Activated T-cell treated with anti-CD3 and anti-CD28 coated beads, Interleukin-2, amount 50 U/mL, for 48 hours (primary cell): ENCODE data around the gene CRIP1.

ENCODE experiments used
- DNase-seq, 2 experiments: peaks; one replicate each; pipeline ENCODE4 v3.0.0-alpha.2; 2020

The CRIP1 gene

DNA sequence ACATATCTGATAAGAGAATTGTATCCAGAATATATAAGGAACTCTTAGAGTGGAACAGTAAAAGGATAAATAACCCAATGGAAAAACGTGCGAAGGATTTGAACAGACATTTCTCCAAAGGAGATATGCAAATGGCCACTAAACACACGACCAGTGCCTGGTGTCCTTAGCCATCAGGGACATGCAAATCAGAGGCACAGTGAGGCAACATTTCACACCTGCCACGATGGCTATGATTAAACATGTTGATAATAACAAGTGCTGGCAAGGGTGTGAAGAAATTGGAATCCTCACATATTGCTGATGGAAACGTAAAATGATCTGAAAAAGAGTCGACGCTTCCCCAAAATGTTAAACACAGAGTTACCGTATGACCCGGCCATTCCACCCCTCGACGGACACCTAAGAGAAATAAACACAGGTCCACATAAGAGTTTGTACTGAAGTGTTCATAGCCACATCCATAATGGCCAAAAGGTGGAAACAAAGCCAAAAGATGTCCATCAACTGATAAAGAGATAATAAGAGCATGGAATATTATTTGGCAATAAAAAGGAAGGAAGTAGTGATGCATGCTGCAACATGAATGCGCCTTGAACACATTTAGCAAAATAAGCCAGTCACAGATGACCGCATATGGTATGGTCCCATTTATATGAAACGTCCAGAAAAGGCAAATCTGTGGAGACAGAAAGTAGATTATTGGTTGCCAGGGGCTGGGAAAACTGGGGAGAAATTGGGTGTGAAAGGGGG, 33.4 kb downstream of the CRIP1 start:
- DNase-seq = no peak

DNA sequence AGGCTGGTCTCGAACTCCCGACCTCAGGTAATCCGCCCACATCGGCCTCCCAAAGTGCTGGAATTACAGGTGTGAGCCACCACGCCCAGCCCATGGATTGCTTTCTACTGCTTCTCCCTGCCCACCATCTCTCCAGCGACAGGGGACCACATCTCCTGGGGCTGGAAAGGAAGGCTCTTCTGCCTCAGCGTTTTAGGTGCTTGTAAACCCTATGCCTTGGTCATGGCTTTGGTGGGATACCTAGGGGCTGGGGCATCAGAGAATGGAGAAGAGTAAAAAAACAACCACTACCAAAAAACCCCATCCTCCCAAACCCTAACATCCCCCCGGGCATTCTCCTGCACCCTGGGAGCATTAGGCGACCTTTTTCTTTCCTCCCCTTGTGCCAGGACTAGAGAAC, 38.6 kb downstream of the CRIP1 start:
- DNase-seq = no peak

DNA sequence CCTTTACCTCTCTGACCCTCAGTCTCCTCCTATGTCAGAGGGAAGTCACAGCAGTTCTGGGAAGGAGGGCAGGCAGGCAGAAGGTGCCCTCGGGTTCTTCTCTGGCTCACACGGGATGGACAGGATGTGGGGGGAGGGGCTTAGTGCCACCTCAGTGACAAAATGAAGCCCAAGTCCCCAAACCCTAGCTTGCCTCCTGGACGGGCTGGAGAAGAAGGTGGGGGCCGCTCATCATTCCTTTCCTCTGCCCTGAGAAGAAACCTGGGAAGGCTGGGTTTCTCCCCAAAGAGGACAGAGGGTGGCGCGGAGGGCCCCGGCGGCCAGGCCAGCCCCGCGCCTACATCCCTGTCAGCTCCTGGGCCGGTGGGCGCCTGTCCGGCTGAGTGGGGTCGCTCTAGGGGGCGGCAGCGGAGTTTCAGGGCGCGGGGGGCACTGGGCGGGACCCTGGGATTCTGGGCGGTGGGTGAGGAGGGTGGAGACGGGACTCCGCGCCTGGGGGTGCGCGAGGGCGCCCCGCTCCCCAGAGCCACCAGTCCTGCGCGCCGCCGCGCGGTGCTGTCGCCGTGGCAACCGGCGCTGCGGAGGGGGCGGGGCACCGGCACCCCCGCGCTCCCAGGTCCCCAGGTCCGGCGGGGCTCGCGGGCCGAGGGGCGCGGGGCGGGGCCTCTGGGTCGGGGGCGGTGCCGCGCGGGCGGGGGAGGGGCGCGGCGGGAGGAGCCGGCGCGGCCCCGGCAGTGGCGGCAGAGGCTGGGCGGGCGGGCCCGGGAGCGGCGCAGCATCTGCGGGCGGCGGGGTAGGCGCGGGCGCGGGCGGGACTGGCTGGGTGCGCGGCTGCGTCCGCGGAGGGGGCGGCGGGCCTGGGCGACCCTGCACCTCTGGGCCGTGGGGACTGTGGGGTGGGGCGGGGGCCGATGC, 39.4 kb downstream of the CRIP1 start, which contains the start of gene TMEM121:
Gene TMEM121, plus strand, starts transcription at position 723 of the 915 bp plus-strand sequence. CDS start 2,252 bp downstream, outside the sequence.
- DNase-seq = peak in 1 of 2 experiments; percentile 59

DNA sequence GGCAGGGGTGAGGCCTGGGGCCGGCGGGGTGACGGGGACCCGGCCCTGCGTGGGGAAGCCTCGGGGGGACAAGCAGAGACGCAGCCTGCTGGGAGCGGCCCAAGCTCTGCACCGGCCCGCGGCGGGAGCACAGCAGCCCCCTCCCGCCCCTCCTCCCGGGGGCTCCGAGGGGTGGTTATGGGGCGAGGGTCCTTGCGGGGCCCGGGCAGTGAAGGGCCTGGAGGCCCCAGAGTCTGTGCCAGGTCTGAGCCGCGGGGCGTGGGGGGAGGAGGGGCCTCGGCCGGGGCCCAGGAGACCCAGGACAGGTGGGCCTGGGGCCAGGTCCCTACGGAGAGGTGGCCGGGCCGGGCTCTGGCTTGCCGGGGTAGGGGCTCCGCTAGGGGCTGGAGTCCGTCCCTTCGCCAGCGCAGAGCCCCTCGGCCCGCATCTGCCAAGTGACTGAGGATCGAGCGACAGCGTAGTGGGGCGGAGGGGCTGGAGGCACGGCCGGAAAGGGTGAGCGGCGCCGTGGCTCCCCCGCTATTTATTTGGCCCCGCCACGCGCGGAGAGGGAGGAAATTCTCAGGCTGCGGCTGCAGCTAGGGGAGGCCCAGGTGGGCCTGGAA, 40.2 kb downstream of the CRIP1 start:
- DNase-seq = peak in 1 of 2 experiments; percentile 44

DNA sequence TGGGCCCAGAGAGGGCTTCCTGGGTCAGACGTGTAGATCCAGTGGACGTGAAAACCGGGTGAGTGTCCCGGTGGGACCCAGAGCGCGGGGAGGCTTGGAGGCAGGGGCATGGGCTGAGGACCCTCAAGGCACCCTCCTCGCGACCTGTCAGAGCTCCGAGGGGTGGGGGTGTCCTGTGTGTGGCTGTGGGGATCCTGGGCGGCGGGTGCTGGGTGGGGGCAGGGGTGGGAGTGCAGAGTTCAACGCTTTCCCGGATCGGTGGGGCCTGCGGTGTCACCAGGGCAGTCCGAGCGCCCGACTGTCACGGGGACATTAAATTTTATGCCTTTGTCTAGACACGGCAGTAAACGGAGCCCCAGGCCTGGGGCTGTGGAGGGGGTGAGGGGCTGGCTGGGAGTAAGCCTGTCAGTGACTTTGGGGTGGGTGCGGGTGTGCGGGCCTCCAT, 40.7 kb downstream of the CRIP1 start:
- peak in 1 of 2 experiments; percentile 30 for DNase-seq

DNA sequence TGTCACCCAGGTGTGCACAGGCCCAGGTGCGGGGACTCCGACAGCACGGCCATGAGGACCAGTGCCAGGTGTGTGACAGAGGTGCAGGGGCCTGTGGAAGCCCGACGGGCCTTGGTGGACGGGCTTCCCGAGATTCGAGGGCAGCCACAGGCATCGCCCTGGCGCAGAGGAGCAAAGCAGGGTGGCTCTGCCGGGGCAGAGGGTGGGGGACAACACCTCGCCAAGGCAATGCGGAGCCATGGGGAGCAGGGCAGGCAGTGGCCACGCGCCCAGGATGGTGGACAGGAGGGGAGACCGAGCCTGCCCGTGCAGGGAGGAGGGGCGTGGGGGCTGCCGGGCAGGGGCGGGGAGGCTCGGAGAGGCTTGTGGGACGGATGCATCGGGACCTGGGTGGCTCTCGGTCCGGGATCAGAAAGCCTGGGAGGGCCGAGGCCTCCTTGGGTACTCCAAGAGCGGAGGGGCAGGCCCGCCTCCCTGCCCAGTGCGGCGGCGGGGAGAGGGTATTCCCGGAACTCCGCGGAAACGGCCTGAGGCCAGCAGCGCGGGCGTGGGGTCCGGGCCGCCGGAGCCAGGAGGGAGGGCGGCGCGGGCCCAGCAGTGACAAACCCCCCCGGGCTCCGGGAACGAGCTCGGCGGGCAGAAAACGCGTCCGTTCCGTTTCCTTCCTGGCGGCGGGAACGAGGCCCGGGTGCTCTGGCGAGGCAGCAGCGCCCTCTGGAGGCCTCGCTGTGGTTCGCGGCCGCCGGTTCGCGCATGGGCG, 41.3 kb downstream of the CRIP1 start:
- DNase-seq = peak; percentile 87 to 90

DNA sequence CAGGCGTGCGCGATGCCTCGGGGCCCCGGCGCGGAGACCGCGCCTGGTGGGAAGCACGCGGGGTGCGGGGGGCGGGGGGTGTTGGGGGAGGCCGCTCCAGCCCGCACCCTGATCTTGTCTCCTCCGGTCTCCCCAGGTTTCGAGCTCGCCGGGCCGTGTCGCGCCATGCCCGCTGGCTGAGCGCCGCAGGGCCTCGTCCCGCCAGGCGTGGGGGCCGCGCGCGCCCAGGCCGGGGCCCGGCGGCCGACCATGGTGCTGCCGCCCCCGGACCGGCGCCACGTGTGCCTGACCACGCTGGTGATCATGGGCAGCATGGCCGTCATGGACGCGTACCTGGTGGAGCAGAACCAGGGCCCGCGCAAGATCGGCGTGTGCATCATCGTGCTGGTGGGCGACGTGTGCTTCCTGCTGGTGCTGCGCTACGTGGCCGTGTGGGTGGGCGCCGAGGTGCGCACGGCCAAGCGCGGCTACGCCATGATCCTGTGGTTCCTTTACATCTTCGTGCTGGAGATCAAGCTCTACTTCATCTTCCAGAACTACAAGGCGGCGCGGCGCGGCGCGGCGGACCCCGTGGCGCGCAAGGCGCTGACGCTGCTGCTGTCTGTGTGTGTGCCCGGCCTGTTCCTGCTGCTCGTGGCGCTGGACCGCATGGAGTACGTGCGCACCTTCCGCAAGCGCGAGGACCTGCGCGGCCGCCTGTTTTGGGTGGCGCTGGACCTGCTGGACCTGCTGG, 42.1 kb downstream of the CRIP1 start:
- DNase-seq = peak; percentile 61 to 71

DNA sequence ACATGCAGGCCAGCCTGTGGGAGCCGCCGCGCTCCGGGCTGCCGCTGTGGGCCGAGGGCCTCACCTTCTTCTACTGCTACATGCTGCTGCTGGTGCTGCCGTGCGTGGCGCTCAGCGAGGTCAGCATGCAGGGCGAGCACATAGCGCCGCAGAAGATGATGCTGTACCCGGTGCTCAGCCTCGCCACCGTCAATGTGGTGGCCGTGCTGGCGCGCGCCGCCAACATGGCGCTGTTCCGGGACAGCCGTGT, 42.6 kb downstream of the CRIP1 start:
- peak in 1 of 2 experiments; percentile 39 for DNase-seq

DNA sequence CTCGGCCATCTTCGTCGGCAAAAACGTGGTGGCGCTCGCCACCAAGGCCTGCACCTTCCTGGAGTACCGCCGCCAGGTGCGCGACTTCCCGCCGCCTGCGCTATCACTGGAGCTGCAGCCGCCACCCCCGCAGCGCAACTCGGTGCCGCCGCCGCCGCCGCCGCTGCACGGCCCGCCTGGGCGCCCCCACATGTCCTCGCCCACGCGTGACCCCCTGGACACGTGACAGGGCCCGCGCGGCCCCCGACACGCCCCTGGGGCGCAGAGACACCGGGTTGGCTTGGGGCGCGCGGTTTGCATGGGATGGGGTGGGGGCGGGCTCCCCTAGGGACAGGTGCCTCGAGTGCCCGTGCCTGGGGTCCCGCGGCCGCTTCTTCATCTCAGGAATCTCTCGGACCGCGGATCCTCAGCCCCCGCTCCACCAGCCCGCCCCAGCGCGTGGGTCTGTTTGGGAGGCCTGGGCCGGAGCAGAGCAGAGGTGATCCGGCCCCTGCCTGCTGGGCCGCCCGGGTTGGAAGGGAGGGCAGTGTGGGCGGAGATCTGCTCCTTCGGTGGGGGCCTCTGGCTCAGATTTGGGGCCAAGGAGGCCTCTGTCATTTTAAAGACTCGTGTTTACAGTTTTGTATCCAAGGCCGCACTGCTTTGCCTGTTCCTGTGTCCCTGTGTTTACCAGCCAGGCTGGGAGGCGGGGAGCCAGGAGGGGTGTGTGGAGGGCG, 43.0 kb downstream of the CRIP1 start:
- DNase-seq = peak; percentile 37 to 54

DNA sequence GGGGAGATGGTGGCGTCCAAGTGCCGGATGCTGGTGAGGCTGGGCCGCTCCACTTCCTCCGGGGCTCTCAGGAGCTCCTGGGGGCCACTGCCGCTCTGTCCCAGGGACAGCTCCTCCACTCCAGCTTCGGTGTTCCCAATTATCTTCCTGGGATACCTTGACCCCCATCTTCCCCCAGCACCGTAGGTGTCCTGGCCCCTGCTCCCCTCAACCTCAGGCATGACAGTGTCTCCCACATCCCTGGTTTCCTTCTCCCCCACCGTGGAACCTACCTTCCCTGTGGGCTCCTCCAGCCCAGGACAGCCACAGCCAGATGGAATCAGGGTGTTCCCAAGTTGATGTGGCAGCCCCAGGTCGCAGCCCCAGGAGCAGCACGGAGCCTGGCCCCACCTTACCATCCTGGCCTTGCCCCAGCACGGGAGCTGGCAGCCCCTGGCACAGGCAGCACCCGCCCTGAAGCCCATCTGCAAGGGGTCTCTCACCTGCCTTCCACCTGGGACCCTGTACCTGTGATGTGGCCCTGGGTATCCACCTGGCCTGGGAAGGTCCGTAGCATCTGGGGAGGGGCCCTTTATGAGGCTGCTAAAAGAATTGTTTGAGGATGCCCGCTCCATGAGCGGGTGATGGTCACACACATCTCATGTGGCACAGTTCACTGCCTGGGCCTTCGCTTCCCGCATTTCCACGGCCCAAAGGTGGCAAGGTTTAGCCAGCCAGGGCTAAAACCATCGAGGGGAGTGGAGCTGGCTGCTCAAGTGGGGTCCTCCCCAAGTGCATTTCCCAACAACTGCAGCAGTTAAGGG, 43.8 kb downstream of the CRIP1 start:
- DNase-seq = no peak

DNA sequence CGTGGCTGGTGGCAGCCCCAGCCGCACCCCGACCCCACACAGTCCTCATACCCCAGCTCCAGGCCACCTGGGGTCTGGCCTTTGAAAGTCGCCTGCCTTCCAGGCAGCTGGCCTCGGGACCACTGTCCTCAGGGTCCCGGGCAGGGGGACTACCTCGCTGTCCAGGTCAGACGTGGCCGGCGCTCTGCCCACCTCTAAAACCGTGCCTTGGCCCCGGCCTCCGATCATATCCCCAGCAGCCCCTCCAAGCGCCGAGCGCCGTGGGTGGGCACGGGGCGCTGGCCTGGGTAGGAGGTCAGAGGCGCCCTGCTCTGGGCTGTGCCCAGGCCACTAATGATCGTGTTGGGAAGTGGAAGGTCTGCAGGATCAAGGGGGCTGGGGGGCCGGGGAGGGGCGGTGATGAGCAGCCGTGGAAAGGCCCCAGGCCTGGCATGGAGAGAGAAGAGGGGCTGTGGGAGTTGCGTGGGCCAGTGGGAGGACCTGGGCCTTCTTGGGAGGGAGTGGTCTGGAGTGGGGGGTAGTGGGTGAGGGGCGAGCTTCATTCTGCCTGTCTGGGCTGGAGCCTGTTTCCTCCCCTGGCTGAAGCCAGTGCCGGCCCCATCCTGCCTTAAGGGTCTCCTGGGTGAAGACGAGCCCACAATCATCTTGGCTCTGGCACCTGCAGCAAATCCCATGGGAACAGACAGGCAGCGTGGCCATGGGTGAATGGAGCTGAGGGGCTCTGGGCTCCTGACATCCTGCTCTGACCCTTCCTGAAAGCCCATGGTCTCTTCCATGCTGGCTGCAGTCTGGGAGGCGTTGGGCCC, 44.6 kb downstream of the CRIP1 start:
- DNase-seq = no peak

DNA sequence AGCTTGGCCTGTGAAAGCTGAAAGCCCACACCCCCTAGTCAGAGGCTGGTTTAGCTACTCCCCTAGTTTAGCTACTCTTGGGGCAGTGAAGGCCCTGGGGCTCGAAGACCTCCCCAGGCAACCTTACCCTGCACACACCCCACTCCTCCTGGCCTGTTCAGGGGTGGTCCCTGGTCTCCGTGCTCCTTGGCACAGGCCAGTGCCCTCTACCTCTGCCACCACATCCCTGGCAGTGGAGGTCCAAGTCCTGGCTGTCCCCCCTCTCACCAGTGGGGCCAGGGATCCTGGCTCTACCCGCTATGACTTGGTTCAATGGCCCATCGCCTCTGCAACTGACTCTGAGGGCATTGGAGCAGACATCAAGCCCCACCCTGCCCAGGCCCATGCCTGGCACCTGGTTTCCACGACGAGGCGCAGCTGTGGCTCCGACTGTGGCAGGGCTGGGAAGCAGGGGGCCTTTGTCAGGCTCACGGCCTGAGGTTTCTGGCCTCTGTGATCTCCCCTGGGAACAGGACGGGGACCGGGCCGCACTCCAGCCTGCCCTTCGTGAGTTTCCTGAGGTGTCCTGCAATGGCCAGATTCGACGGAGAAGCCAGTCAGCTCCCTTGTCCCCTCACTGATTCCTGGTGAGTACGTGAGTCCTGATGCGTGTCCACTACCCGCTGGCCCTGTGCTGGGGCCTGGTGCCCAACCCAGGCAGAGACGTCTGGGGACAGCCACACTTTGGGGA, 45.4 kb downstream of the CRIP1 start:
- DNase-seq = no peak

DNA sequence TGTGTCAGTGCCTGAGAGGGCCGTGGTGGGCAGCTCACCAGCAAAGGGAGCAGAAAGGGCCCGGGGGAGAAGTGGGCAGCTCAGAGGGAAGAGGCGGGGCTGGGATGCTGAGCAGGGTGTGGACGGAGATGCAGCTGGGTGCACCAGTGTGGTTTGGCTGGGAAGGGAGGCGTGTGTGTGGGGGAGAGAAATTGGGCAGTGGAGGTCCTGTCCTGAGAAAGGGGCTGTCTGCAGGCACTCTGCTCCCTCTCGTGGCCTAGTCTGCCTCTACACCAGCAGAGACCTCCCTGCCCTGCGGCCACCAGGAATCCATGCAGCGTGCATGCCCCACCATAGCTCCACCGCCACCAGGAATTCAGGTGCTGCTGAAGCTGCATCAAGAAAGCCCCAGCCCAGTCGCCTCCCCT, 46.1 kb downstream of the CRIP1 start:
- DNase-seq = no peak

DNA sequence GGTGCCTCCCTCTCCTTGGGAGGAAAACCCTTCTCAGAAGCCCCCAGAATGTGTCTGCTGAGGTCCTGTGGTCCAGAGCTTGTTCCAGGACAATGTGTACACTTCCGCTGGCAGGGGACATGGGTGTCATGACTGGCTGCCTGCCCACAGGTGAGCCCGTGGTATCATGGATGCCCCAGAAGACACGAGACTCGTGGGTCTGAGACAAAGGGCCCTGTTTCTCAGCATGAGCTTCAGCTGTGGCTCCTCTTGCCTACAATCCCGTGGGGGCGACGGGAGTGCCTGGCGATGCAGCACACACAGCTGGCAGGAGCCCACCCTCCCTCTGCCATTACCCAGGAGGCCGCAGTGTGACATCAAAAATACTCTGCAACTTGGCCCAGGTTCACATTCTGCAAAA, 46.7 kb downstream of the CRIP1 start:
- no peak for DNase-seq

DNA sequence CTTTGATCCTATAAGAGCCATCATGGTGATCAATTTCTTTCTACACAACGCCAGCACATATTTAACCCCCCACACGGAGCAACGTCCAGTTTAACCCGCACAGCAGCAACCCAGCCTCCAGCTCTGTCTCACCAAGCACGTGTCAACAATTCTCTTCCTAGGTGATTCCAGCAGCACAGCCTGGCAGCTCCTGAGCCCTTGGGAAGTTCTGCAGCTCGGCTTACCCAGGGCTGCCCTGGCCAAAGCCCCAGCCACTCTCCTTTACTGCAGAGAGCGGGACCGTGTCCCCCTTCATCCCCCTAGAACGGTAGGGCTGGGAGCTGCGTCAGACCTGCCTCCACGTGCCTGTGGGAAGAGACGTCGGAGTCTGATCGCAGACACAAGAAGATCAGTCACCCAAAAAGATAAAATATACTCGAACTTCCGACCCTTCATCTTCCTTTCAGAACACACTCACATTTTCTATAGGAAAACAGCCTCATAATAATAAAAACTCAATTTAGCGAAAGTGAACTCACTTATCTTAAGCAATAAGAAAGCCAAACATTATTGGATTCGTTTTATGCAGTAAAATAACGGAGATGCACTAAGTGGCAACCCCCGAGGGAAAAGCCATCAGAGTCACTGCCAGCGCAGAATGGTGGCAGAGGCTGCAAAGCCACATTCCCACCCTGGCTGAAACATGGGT, 47.3 kb downstream of the CRIP1 start:
- DNase-seq = no peak

DNA sequence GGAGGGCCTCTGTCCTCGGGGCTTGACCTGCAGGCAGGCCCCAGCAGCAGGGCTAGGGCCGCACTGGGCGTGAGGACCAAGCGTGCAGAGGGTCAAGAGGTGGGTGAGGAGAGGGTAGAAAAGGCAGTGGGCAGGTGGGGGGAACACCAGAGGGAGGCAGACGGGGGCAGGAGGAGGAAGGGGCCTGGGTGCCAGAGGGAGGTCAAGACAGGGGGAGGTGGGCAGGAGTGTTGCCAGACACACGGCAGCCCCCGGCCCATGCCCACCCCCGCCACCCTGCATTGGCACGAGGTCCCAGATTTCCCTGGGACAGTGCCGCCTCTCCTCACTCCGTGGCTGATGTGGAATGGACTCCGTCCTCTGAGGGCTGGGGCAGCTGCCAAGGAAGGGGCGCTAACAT, 47.9 kb downstream of the CRIP1 start:
- no peak for DNase-seq

DNA sequence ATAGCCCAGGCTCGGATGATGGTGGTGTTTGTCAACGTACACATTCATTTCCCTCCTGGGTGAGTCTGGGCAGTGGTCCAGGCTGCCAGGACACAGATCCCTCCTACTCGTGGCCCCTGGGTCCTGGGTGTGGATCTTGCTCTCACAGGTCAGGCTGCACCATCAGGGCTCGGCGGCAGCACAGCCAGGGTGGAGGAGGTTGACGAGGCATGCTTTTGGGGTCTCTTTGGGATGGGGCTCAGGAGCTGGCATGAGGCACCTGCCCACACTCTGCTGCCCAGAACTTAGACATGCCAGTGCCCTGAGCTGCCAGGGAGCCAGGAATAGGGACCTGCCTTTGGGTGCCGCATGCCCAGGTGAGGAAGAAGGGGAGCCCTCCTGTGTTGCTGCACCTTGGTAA, 49.4 kb downstream of the CRIP1 start:
- DNase-seq = no peak
